ENCODE data around the gene LEMD1. TPM values are rescaled to one million over a fixed set of nuclear protein-coding genes. Genes with fewer than 3 reads are reported as not detected.
"Not testable (repeated sequence)": the region's sequence is repeated elsewhere in the genome, so short reads cannot be mapped to it uniquely, and the experiment has no call there.

The LEMD1 gene
- total and polyA plus RNA-seq, 10 donors: not detected

DNA sequence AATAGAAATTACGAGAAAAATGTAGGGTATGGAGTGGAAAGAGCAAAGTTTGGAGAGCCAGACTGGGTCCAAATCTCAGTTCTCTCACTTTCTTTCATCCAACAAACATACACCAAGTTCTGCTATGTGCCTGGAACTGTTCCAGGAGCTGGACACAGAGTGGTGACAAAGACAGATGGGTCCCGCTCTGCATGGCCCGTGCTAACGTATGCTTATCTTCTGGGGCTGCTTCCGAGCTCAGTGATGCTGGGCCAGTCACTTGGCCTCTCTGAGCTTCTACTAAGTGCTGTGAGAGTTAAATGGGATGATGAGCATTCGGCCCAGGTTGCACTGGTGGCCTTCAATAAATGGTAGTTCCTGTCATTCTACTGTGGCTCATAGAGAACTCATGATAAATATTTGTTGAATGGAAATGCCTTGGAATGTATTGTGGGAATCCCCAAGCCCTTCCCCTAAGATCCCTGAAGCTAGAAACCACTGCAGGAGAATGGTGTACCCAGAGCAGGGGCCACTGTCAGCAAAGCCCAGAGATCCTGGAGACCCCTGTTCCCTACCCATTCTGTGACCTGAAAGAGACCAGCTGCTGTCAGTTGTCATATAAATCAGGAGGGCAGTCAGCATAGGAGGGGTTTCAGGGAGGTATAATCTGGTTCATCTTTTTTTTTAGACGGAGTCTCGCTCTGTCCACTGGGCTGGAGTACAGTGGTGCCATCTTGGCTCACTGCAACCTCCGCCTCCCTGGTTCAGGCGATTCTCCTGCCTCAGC is 3.8 kb downstream of the LEMD1 start:
- 77 to 94% (median 87%) methylated on average over 10 of the region's 10 CpGs for WGBS, 5 donors
- intact Hi-C loops (cut with DNase I; ENCODE audit: low total_unique reads): no loop called here
- Histone ChIP-seq H3K27me3 (replicated peaks in 1 of 7) (peaks cover 0 to 2% (median 0%) of the 10 kb centered on the region in 7 donors), H3K27ac (no peak overlapping the region), H3K36me3 (no peaks in the 10 kb centered on the region), H3K4me1 (no peaks in the 10 kb centered on the region), H3K4me3 (no peak overlapping the region), H3K9me3 (no peaks in the 10 kb centered on the region)
- no peak for DNase-seq
- no peak for TF ChIP-seq POLR2AphosphoS5 (IDR thresholded peaks at IDR 0.05)

- H3K4me1 ChIP-seq: no peaks in the 10 kb centered on the region
- no peak overlapping the region for H3K27ac ChIP-seq
- no peaks in the 10 kb centered on the region for H3K27me3 ChIP-seq (replicated peaks in 1 of 7)
- no peak overlapping the region for H3K4me3 ChIP-seq
- intact Hi-C loops (cut with DNase I; ENCODE audit: low total_unique reads): no loop called here
- no peak for DNase-seq
- 81 to 95% (median 88%) methylated on average over 2 of the region's 2 CpGs for WGBS, 5 donors
- no peaks in the 10 kb centered on the region for H3K36me3 ChIP-seq
- no peaks in the 10 kb centered on the region for H3K9me3 ChIP-seq
- TF ChIP-seq CTCF (IDR thresholded peaks at IDR 0.05 in 8 of 11, conservative IDR thresholded peaks at IDR 0.05 in 3 of 11): no peak
- no peak for TF ChIP-seq POLR2AphosphoS5 (IDR thresholded peaks at IDR 0.05)
- TF ChIP-seq POLR2A (IDR thresholded peaks at IDR 0.05): no peak
Observed at GRCh38 chr1:205416322-205416721, 5.5 kb downstream of the LEMD1 start.

GRCh38 chr1:205410581-205411298 is 11.1 kb downstream of the LEMD1 start:
- peaks cover 0 to 16% (median 4%) of the 10 kb centered on the region in 7 donors for H3K27me3 ChIP-seq (replicated peaks in 1 of 7)
- no peak overlapping the region for H3K27ac ChIP-seq
- H3K36me3 ChIP-seq: no peaks in the 10 kb centered on the region
- WGBS, 5 donors: 75 to 83% (median 77%) methylated on average over 4 to 5 of the region's 5 CpGs
- H3K9me3 ChIP-seq: no peaks in the 10 kb centered on the region
- H3K4me3 ChIP-seq: no peak overlapping the region
- TF ChIP-seq POLR2A (IDR thresholded peaks at IDR 0.05): no peak
- TF ChIP-seq CTCF (IDR thresholded peaks at IDR 0.05 in 8 of 11, conservative IDR thresholded peaks at IDR 0.05 in 3 of 11): no peak
- TF ChIP-seq POLR2AphosphoS5 (IDR thresholded peaks at IDR 0.05): no peak
- DNase-seq: no peak
- H3K4me1 ChIP-seq: no peaks in the 10 kb centered on the region
- intact Hi-C loops (cut with DNase I; ENCODE audit: low total_unique reads): no loop called here

DNA sequence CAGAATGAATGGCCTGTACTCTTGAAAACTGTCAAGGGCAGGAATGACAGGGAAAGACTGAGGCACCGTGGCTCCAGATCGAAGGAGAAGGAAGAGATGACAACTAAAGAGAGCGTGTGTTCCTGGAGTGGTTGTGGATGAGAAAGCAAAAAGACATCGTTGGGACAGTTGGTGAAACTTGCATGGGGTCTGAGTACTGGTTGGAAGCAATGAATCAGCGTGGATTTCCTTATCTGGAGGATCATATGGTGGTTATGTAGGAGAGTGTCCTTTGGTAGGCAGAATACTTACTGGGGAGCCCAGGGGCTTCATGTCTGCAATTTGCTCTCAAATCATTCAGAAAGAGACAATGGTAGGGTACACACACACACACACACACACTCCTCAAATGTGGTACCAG is 13.9 kb downstream of the LEMD1 start:
- Histone ChIP-seq H3K4me3 (no peak overlapping the region), H3K27ac (no peak overlapping the region), H3K27me3 (replicated peaks in 1 of 7) (peaks cover 0 to 16% (median 4%) of the 10 kb centered on the region in 7 donors), H3K4me1 (no peaks in the 10 kb centered on the region), H3K36me3 (no peaks in the 10 kb centered on the region), H3K9me3 (no peaks in the 10 kb centered on the region)
- DNase-seq: no peak
- intact Hi-C loops (cut with DNase I; ENCODE audit: low total_unique reads): no loop called here
- TF ChIP-seq POLR2A (IDR thresholded peaks at IDR 0.05): no peak
- TF ChIP-seq CTCF (IDR thresholded peaks at IDR 0.05 in 8 of 11, conservative IDR thresholded peaks at IDR 0.05 in 3 of 11): no peak
- TF ChIP-seq POLR2AphosphoS5 (IDR thresholded peaks at IDR 0.05): no peak
- 56 to 80% (median 64%) methylated on average over 5 of the region's 5 CpGs for WGBS, 5 donors

DNA sequence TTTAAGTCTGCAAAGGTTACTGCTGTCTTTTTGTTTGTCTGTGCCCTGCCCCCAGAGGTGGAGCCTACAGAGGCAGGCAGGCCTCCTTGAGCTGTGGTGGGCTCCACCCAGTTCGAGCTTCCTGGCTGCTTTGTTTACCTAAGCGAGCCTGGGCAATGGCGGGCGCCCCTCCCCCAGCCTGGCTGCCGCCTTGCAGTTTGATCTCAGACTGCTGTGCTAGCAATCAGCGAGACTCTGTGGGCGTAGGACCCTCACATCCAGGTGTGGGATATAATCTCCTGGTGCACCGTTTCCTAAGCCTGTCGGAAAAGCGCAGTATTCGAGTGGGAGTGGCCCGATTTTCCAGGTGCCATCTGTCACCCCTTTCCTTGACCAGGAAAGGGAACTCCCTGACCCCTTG is 15.6 kb downstream of the LEMD1 start:
- H3K27ac ChIP-seq; H3K9me3 ChIP-seq; H3K4me1 ChIP-seq; DNase-seq; H3K4me3 ChIP-seq; intact Hi-C loops (cut with DNase I; ENCODE audit: low total_unique reads); H3K36me3 ChIP-seq: not testable (repeated sequence)
- H3K27me3 ChIP-seq (replicated peaks in 1 of 7): peaks cover 0 to 16% (median 4%) of the 10 kb centered on the region in 7 donors
- WGBS, 5 donors: 89 to 100% (median 93%) methylated on average over 3 to 10 of the region's 12 CpGs; no CpG with 5 or more reads in 1 of the 5 donors

GRCh38 chr1:205404484-205404883 is 17.4 kb downstream of the LEMD1 start:
- H3K4me3 ChIP-seq; H3K4me1 ChIP-seq; intact Hi-C loops (cut with DNase I; ENCODE audit: low total_unique reads); H3K27ac ChIP-seq; H3K9me3 ChIP-seq; H3K36me3 ChIP-seq; DNase-seq: not testable (repeated sequence)
- H3K27me3 ChIP-seq (replicated peaks in 1 of 7): peaks cover 0 to 16% (median 4%) of the 10 kb centered on the region in 7 donors
- WGBS, 5 donors: 57 to 89% (median 77%) methylated on average over 1 to 3 of the region's 3 CpGs

Measured in spleen (tissue), 11 donors.